BJ (cell line): ENCODE results near the gene TANGO2. TPM values are rescaled to one million over a fixed set of nuclear protein-coding genes. Genes with fewer than 3 reads are reported as not detected.

Experiments
- CTCF ChIA-PET: fragments of 350-600 bp; formaldehyde crosslinking; extraction: SDS; loops from one replicate; lab custom pipeline; 2021; ENCODE audit warnings: antibody characterized with exemption, inconsistent platforms; lab: Yijun Ruan, JAX
- POLR2A ChIA-PET: fragments of 300-600 bp; sonication (Branson Sonifier 250); formaldehyde crosslinking; extraction: SDS; loops from one replicate; lab custom pipeline; 2021; ENCODE audit warnings: antibody characterized with exemption; lab: Charles Lee
- DNase-seq: peaks from one replicate; pipeline ENCODE4 v3.0.0-alpha.2; 2011; ENCODE audit warnings: low read depth
- H3K27me3 ChIP-seq: 2 replicates; pipeline ENCODE4 v1.6.0; 2011; ENCODE audit warnings: low read length; ENCODE audit not compliant: control insufficient read depth, insufficient read depth
- H3K36me3 ChIP-seq: 2 replicates; pipeline ENCODE4 v1.5.1; 2011; ENCODE audit warnings: low read length; ENCODE audit not compliant: control insufficient read depth, insufficient read depth
- H3K4me3 ChIP-seq: 2 replicates; pipeline ENCODE4 v1.5.1; 2011; ENCODE audit warnings: low read depth, mild to moderate bottlenecking, control low read depth, low read length
- polyA plus RNA-seq: library from polyadenylated mRNA; depleted of rRNA; stranded (reverse); fragments of >200 nt; gene quantifications from 2 replicates; pipeline ENCODE4 v1.2.3, GENCODE V29; 2011
- TF ChIP-seq, protein P1 (sequence below): IDR thresholded peaks from 2 replicates; pipeline ENCODE4 v1.5.1; 2011; ENCODE audit warnings: low read depth, mild to moderate bottlenecking, control low read depth, inconsistent platforms, low read length, moderate library complexity; ENCODE audit not compliant: insufficient read depth

Gene TANGO2
- polyA plus RNA-seq, 1 experiment = 51.7 TPM

DNA sequence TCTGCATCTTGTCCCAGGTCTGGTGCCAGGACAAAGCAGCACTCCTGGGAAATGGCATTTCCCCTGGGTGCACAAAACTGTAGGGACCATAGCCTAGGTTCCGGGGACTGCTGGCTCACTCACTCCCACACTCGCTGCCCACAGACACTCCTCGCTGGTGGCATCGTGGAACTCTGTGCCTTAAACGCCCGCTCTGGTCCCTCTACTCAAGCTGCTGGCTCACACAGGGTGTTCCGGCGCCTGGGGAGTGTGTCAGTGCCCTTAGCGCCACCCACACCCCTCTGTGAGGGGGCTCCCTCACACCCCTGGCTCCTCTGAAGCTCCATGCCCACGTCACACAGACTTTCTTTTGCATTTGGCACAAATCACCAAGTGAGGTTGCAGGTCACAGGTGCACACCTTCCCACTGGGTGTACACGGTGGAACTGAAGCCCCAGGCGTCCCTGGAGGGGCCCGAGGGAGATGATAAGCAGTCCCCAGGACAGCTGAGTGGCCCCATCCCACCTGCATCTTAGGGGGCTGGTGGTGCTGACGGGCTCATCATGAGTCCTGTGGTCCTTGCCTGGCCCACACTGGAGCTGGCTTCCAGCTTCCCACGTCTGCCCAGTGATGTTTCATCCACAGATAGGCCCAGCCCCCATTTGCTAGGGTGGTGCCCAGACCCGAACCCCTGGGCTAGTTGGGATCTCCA is 35.9 kb downstream of the TANGO2 start:
- no peak for DNase-seq
- ChIA-PET CTCF (interaction anchor here (1.2 kb wide), 1 partner anchor 13 kb away, joined by 5 read pairs; no protein-coding TSS in a partner anchor), POLR2A (no interaction called here)
- H3K4me3 ChIP-seq = no peak overlapping the region
- peaks cover 27% of the 10 kb centered on the region for H3K36me3 ChIP-seq
- H3K27me3 ChIP-seq = no peaks in the 10 kb centered on the region
- TF ChIP-seq, protein P1, sequence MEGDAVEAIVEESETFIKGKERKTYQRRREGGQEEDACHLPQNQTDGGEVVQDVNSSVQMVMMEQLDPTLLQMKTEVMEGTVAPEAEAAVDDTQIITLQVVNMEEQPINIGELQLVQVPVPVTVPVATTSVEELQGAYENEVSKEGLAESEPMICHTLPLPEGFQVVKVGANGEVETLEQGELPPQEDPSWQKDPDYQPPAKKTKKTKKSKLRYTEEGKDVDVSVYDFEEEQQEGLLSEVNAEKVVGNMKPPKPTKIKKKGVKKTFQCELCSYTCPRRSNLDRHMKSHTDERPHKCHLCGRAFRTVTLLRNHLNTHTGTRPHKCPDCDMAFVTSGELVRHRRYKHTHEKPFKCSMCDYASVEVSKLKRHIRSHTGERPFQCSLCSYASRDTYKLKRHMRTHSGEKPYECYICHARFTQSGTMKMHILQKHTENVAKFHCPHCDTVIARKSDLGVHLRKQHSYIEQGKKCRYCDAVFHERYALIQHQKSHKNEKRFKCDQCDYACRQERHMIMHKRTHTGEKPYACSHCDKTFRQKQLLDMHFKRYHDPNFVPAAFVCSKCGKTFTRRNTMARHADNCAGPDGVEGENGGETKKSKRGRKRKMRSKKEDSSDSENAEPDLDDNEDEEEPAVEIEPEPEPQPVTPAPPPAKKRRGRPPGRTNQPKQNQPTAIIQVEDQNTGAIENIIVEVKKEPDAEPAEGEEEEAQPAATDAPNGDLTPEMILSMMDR = no peak

DNA sequence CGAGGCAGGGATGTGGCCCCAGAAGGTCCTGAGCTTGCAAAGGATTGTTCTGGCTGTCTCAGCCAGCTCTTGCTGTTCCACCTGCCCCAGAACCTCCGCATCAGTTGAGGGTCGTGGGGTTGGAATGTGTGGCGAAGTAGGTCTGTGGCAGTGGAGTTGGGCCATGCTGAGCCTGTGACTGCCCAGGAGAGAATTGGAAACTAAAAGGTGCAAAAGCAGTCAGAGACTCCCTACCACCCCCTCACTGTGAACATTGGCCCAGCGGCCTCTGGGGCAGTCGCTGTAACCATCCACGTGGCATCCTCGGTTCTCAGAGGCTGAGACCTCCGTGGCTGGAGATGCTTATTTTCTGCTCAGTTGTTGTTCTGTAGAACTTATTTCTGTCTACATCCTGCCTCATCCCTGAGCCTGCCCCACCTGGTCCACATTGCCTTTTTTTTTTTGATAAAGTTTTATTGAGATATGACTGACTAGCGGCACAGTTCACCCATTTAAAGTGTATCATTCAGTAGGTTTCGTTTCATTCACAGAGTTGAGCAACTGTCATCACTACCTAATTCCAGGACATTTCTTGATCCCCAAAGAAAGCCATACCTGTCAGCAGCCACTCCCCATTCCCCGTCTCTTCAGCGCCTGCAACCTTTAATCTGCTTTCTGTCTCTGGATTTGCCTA is 36.8 kb downstream of the TANGO2 start:
- ChIA-PET POLR2A (interaction anchor here (0.6 kb wide), 1 partner anchor 37 kb away, joined by 5 read pairs; no protein-coding TSS in a partner anchor), CTCF (interaction anchor here (1.2 kb wide), 1 partner anchor 13 kb away, joined by 5 read pairs; no protein-coding TSS in a partner anchor)

DNA sequence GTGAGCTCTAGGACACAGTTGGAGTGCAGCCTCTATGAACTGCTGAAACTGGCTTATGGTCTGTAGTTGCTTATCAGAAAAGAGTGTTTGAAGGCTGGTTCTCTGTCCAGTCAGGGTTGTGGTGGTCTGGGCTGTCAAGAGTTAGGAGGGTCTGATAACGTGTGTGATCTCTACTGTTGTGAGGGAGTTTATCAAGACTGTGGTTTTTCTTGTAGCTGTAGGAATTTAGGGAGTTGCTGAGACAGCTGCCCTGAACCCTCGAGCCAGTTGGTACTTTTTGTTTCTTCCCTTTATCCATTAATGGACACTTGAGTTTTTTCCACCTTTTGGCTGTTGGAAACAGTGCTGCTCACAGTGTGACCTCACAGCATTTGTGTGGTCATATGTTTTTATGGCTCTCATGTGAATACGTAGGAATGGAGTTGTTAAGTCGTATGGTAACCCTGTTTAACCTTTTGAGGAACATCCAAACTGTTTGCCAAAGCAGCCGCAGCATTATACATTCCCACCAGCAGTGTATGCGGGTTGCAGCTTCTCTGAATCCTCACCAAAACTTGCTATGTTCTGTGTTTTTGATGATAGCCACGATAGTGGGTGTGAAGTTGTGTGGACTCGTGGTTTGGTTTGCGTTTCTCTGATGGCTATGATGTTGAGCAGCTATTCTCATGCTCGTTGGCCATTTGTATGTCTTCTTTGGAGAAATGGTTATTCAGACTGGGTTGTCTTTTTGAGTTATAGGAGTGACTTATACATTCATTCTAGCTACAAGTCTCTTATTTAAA is 38.3 kb downstream of the TANGO2 start:
- Histone ChIP-seq H3K4me3 (no peak overlapping the region), H3K27me3 (no peaks in the 10 kb centered on the region), H3K36me3 (peaks cover 30% of the 10 kb centered on the region)
- POLR2A ChIA-PET = no interaction called here
- no peak for DNase-seq
- TF ChIP-seq, protein P1 = no peak
- CTCF ChIA-PET = no interaction called here

More for the DNA sequence above, 36.8 kb downstream of the TANGO2 start:
- Histone ChIP-seq H3K27me3 (no peaks in the 10 kb centered on the region), H3K4me3 (no peak overlapping the region), H3K36me3 (peaks cover 28% of the 10 kb centered on the region)
- DNase-seq = no peak
- TF ChIP-seq, protein P1 = no peak

DNA sequence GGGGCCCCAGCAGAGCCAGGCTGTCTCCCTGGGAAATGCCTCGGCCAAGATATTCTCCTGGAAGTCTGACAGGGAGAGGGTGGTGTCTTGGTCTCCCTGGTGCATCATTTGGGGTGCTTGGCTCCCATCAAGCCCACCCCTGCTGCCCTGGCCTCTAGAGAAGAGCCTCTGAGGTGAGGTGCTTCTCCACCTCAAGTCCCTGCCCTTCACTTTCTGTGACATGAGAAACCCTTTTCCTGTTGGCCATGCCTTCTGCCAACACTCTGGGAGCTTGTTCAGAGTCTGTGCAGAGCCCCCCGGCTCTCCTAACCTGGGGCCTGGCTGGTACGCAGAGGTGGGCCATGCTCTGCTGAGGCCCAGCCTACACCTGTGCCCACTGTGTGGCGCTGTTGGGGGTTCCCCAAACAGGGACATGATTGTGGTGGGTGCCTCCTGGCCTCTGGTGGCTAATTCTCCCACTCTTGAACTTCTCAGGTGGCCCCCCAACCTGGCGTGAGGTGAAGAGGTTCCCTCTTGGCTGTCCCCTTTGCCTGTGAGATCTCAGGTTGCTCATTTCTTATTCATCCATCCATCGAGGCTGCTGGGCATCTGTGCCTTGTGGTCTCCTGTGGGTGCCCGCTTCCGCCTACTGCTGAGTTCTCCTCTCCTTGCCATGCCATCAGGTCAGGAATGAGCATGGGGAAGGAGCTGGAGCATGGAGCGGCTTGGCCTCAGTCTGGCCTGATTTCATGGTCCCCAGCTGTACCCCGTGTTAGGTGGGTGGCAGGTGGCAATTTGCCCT is 40.0 kb downstream of the TANGO2 start:
- Histone ChIP-seq H3K27me3 (no peaks in the 10 kb centered on the region), H3K4me3 (no peak overlapping the region), H3K36me3 (peaks cover 27% of the 10 kb centered on the region)
- POLR2A ChIA-PET = no interaction called here
- CTCF ChIA-PET = interaction anchor here (0.6 kb wide), 1 partner anchor 225 kb away, joined by 3 read pairs; no protein-coding TSS in a partner anchor
- DNase-seq = no peak
- TF ChIP-seq, protein P1 = no peak
